Mesendoderm (in vitro differentiated cells): ENCODE results near the gene TAF6L.

Source experiments
- DNase-seq: peaks from one replicate; pipeline ENCODE4 v3.0.0; 2013
- H2AK5ac ChIP-seq: 2 replicates; pipeline ENCODE4 v1.6.1; 2013; ENCODE audit warnings: low read length, inconsistent platforms
- H2BK120ac ChIP-seq: 2 replicates; pipeline ENCODE4 v1.6.1; 2013; ENCODE audit warnings: low read depth, mild to moderate bottlenecking, low read length, moderate library complexity, mixed read lengths
- H2BK15ac ChIP-seq: replicated peaks from 2 replicates; pipeline ENCODE4 v1.6.1; 2013; ENCODE audit warnings: low read depth, mild to moderate bottlenecking, moderate library complexity
- H2BK5ac ChIP-seq: 2 replicates; pipeline ENCODE4 v1.6.1; 2013; ENCODE audit warnings: low read length, inconsistent platforms
- H3K18ac ChIP-seq: 2 replicates; pipeline ENCODE4 v1.6.1; 2013; ENCODE audit warnings: mild to moderate bottlenecking, low read length, mixed read lengths
- H3K23ac ChIP-seq: one replicate; pipeline ENCODE4 v1.6.1; 2013; ENCODE audit warnings: low read length
- H3K27ac ChIP-seq: 2 replicates; pipeline ENCODE4 v1.5.1; 2013; ENCODE audit warnings: low read depth, mild to moderate bottlenecking, inconsistent platforms, low read length, moderate library complexity
- H3K27me3 ChIP-seq: 2 replicates; pipeline ENCODE4 v1.6.1; 2013; ENCODE audit warnings: low read length, control low read depth, mild to moderate bottlenecking, inconsistent platforms; ENCODE audit not compliant: insufficient read depth, poor library complexity
- H3K36me3 ChIP-seq: 2 replicates; pipeline ENCODE4 v1.6.1; 2013; ENCODE audit warnings: low read length, inconsistent platforms; ENCODE audit not compliant: control insufficient read depth, insufficient read depth
- H3K4ac ChIP-seq: one replicate; pipeline ENCODE4 v1.6.1; 2013; ENCODE audit warnings: low read depth, mild to moderate bottlenecking, low read length, moderate library complexity
- H3K4me1 ChIP-seq: 2 replicates; pipeline ENCODE4 v1.6.1; 2013; ENCODE audit warnings: low read depth, low read length, inconsistent platforms; ENCODE audit not compliant: control insufficient read depth
- H3K4me2 ChIP-seq: 2 replicates; pipeline ENCODE4 v1.6.1; 2013; ENCODE audit warnings: low read length
- H3K4me3 ChIP-seq: 2 replicates; pipeline ENCODE4 v1.5.1; 2013; ENCODE audit warnings: mild to moderate bottlenecking, low read length
- H3K56ac ChIP-seq: one replicate; pipeline ENCODE4 v1.6.1; 2013; ENCODE audit warnings: low read length
- H3K79me1 ChIP-seq: 2 replicates; pipeline ENCODE4 v1.6.1; 2013; ENCODE audit warnings: low read length, inconsistent platforms
- H3K79me2 ChIP-seq: 2 replicates; pipeline ENCODE4 v1.6.1; 2013; ENCODE audit warnings: mild to moderate bottlenecking, low read length; ENCODE audit not compliant: control insufficient read depth, insufficient read depth
- H3K9ac ChIP-seq: 2 replicates; pipeline ENCODE4 v1.6.1; 2013; ENCODE audit warnings: low read length, inconsistent platforms
- H4K5ac ChIP-seq: one replicate; pipeline ENCODE4 v1.6.1; 2013; ENCODE audit warnings: low read length
- H4K8ac ChIP-seq: one replicate; pipeline ENCODE4 v1.6.1; 2013; ENCODE audit warnings: low read depth, mild to moderate bottlenecking, control low read depth, low read length, moderate library complexity
- WGBS: extraction: QIAGEN DNeasy Blood & Tissue Kit; methylation state at CpG from one replicate; pipeline ENCODE4 v1.1.7; 2013; ENCODE audit warnings: low lambda C conversion rate, missing lambda C conversion rate; ENCODE audit not compliant: insufficient coverage; ENCODE audit errors: extremely low coverage; 5-methylcytosine and 5-hydroxymethylcytosine counted together

TAF6L gene

GRCh38 chr11:62786318-62787004 is 15.3 kb downstream of the TAF6L start:
- peak overlapping the region; percentile 39 for H2AK5ac ChIP-seq
- H3K36me3 ChIP-seq = peaks cover 10% of the 10 kb centered on the region
- H4K8ac ChIP-seq = no peak overlapping the region
- no peak overlapping the region for H4K5ac ChIP-seq
- peak overlapping the region; percentile 52 for H3K18ac ChIP-seq
- peaks cover 15% of the 10 kb centered on the region for H3K79me1 ChIP-seq
- peak overlapping the region; percentile 89 for H3K27ac ChIP-seq
- WGBS = no CpG with 5 or more reads among the region's 51 CpGs
- DNase-seq = peak; percentile 95
- peak overlapping the region; percentile 89 for H3K9ac ChIP-seq
- no peaks in the 10 kb centered on the region for H3K27me3 ChIP-seq
- H3K4me2 ChIP-seq = peak overlapping the region; percentile 81
- peak overlapping the region; percentile 61 for H3K4ac ChIP-seq
- H3K56ac ChIP-seq = peak overlapping the region; percentile 96
- no peak overlapping the region for H2BK15ac ChIP-seq
- peaks cover 5% of the 10 kb centered on the region for H3K4me1 ChIP-seq
- no peak overlapping the region for H2BK5ac ChIP-seq
- H2BK120ac ChIP-seq = no peak overlapping the region
- no peak overlapping the region for H3K23ac ChIP-seq
- peak overlapping the region; percentile 58 for H3K4me3 ChIP-seq
- H3K79me2 ChIP-seq = peaks cover 26% of the 10 kb centered on the region

- Histone ChIP-seq H3K79me1 (peaks cover 16% of the 10 kb centered on the region), H4K8ac (no peak within 1 kb of the TSS), H3K23ac (peak within 1 kb of the TSS; percentile 91), H2AK5ac (peak within 1 kb of the TSS; percentile 31), H3K79me2 (peaks cover 28% of the 10 kb centered on the region), H4K5ac (peak within 1 kb of the TSS; percentile 17), H3K36me3 (peaks cover 10% of the 10 kb centered on the region), H3K18ac (peak within 1 kb of the TSS; percentile 52), H2BK5ac (peak within 1 kb of the TSS; percentile 57), H3K4me2 (peak within 1 kb of the TSS; percentile 91), H2BK15ac (no peak within 1 kb of the TSS), H3K4ac (peak within 1 kb of the TSS; percentile 61), H2BK120ac (no peak within 1 kb of the TSS), H3K4me1 (peaks cover 5% of the 10 kb centered on the region), H3K27me3 (no peaks in the 10 kb centered on the region), H3K56ac (peak within 1 kb of the TSS; percentile 100), H3K4me3 (peak within 1 kb of the TSS; percentile 94), H3K27ac (peak within 1 kb of the TSS; percentile 89), H3K9ac (peak within 1 kb of the TSS; percentile 90)
- no CpG with 5 or more reads among the region's 88 CpGs for WGBS
- DNase-seq = peak; percentile 99
These were observed 16.0 kb downstream of the TAF6L start, which contains the start of gene TMEM179B for GRCh38 chr11:62787005-62787759. TMEM179B (plus strand) TSS chr11:62787402; CDS start chr11:62787432, 30 bp downstream.

GRCh38 chr11:62788991-62789390 is 17.8 kb downstream of the TAF6L start:
- H3K23ac ChIP-seq = no peak overlapping the region
- H3K4me1 ChIP-seq = peaks cover 5% of the 10 kb centered on the region
- no CpG with 5 or more reads among the region's 5 CpGs for WGBS
- peak; percentile 55 for DNase-seq
- no peak overlapping the region for H3K18ac ChIP-seq
- peak overlapping the region; percentile 57 for H3K56ac ChIP-seq
- no peak overlapping the region for H3K4me3 ChIP-seq
- peaks cover 28% of the 10 kb centered on the region for H3K79me2 ChIP-seq
- no peak overlapping the region for H3K4ac ChIP-seq
- no peak overlapping the region for H2AK5ac ChIP-seq
- peaks cover 10% of the 10 kb centered on the region for H3K36me3 ChIP-seq
- H3K9ac ChIP-seq = no peak overlapping the region
- no peak overlapping the region for H3K27ac ChIP-seq
- H2BK120ac ChIP-seq = no peak overlapping the region
- no peak overlapping the region for H2BK15ac ChIP-seq
- H3K79me1 ChIP-seq = peaks cover 16% of the 10 kb centered on the region
- H4K8ac ChIP-seq = no peak overlapping the region
- no peak overlapping the region for H3K4me2 ChIP-seq
- H3K27me3 ChIP-seq = no peaks in the 10 kb centered on the region
- no peak overlapping the region for H4K5ac ChIP-seq
- no peak overlapping the region for H2BK5ac ChIP-seq

GRCh38 chr11:62789576-62789975 is 18.4 kb downstream of the TAF6L start:
- Histone ChIP-seq H3K27ac (no peak overlapping the region), H3K4me2 (no peak overlapping the region), H3K4ac (no peak overlapping the region), H2BK15ac (no peak overlapping the region), H2BK5ac (no peak overlapping the region), H3K4me1 (peaks cover 5% of the 10 kb centered on the region), H3K4me3 (no peak overlapping the region), H3K36me3 (peaks cover 14% of the 10 kb centered on the region), H3K79me1 (peaks cover 16% of the 10 kb centered on the region), H3K23ac (no peak overlapping the region), H4K5ac (no peak overlapping the region), H4K8ac (no peak overlapping the region), H2BK120ac (no peak overlapping the region), H3K18ac (no peak overlapping the region), H3K56ac (no peak overlapping the region), H3K79me2 (peaks cover 28% of the 10 kb centered on the region), H3K9ac (no peak overlapping the region), H3K27me3 (no peaks in the 10 kb centered on the region), H2AK5ac (no peak overlapping the region)
- DNase-seq = no peak
- WGBS = no CpG with 5 or more reads among the region's 3 CpGs

- Histone ChIP-seq H4K5ac (no peak within 1 kb of the TSS), H3K4ac (peak within 1 kb of the TSS; percentile 74), H3K36me3 (peaks cover 20% of the 10 kb centered on the region), H3K4me1 (peaks cover 2% of the 10 kb centered on the region), H3K4me3 (peak within 1 kb of the TSS; percentile 99), H3K4me2 (peak within 1 kb of the TSS; percentile 85), H2AK5ac (peak within 1 kb of the TSS; percentile 96), H3K79me1 (peaks cover 16% of the 10 kb centered on the region), H4K8ac (no peak within 1 kb of the TSS), H3K18ac (peak within 1 kb of the TSS; percentile 28), H3K79me2 (peaks cover 28% of the 10 kb centered on the region), H3K9ac (peak within 1 kb of the TSS; percentile 100), H2BK15ac (no peak within 1 kb of the TSS), H3K23ac (peak within 1 kb of the TSS; percentile 97), H3K56ac (peak within 1 kb of the TSS; percentile 100), H2BK120ac (no peak within 1 kb of the TSS), H2BK5ac (peak within 1 kb of the TSS; percentile 92), H3K27ac (peak within 1 kb of the TSS; percentile 80), H3K27me3 (no peaks in the 10 kb centered on the region)
- WGBS = no CpG with 5 or more reads among the region's 58 CpGs
- DNase-seq = peak; percentile 89
These were observed 20.5 kb downstream of the TAF6L start, which contains the start of gene TMEM223 for GRCh38 chr11:62791501-62792201. TMEM223 (minus strand) TSS chr11:62792006; CDS start chr11:62791994, 12 bp downstream.
